Measurements from ENCODE around the gene ZDHHC14. TPM values are rescaled to one million over a fixed set of nuclear protein-coding genes. Genes with fewer than 3 reads are reported as not detected.
"Not testable (repeated sequence)": the region's sequence is repeated elsewhere in the genome, so short reads cannot be mapped to it uniquely, and the experiment has no call there.

ZDHHC14 gene
- total RNA-seq, 1 experiment from 2014 or later: 1.7 TPM

GRCh38 chr6:157587127-157587926 lies 206.3 kb downstream of the ZDHHC14 start:
- Histone ChIP-seq H2BK5ac (ENCODE audit: insufficient read length, low read length) (no peak overlapping the region), H2AFZ (ENCODE audit: low read length) (no peak overlapping the region)
- no peak for DNase-seq

GRCh38 chr6:157590654-157591053 lies 209.7 kb downstream of the ZDHHC14 start:
- H3K4me1 ChIP-seq (ENCODE audit: insufficient read depth, low read length); H3K27me3 Mint-ChIP-seq (ENCODE audit: low read depth); H3K27me3 ChIP-seq (ENCODE audit: insufficient read depth, low read length); H3T11ph ChIP-seq (ENCODE audit: low read length); H3K9ac ChIP-seq (ENCODE audit: extremely low read depth, insufficient read length, low read length); H3K56ac ChIP-seq (ENCODE audit: insufficient read length, low read depth, low read length); H3K18ac ChIP-seq (ENCODE audit: insufficient read length, low read depth, low read length); H2AK5ac ChIP-seq (ENCODE audit: insufficient read length, low read length); H3K27ac ChIP-seq (ENCODE audit: insufficient read length, low read depth, low read length); H2BK120ac ChIP-seq (ENCODE audit: low read depth, low read length, poor library complexity, severe bottlenecking); H3K14ac ChIP-seq (ENCODE audit: insufficient read depth, low read length); H4K5ac ChIP-seq (ENCODE audit: insufficient read length, low read depth, low read length); H3K79me1 ChIP-seq (ENCODE audit: insufficient read depth, low read depth, low read length, poor library complexity, severe bottlenecking); H2AFZ ChIP-seq (ENCODE audit: low read length); H3K4me2 ChIP-seq (ENCODE audit: insufficient read depth, insufficient read length, low read length); H2BK20ac ChIP-seq (ENCODE audit: low read depth, low read length, poor library complexity, severe bottlenecking); DNase-seq; H2BK5ac ChIP-seq (ENCODE audit: insufficient read length, low read length); H3K23ac ChIP-seq (ENCODE audit: insufficient read length, low read depth, low read length); H4K8ac ChIP-seq (replicated peaks; ENCODE audit: insufficient read length, low read depth, low read length); H2BK12ac ChIP-seq (ENCODE audit: insufficient read length, low read depth, low read length); H2BK15ac ChIP-seq (ENCODE audit: low read depth, low read length); H3K79me2 ChIP-seq (ENCODE audit: insufficient read depth, low read length); H3K4me3 Mint-ChIP-seq; H3K27ac Mint-ChIP-seq; H4K20me1 ChIP-seq (ENCODE audit: control insufficient read depth, insufficient read depth, insufficient read length); H3K23me2 ChIP-seq (ENCODE audit: insufficient read length, low read depth, low read length, poor library complexity, severe bottlenecking); H4K91ac ChIP-seq (ENCODE audit: insufficient read length, low read depth, low read length); H3K4ac ChIP-seq (ENCODE audit: low read depth, low read length): not testable (repeated sequence)
- H3K9me3 ChIP-seq (ENCODE audit: control insufficient read depth, low read depth, low read length): peaks cover 14% of the 10 kb centered on the region
- peaks cover 9 to 13% of the 10 kb centered on the region in 2 experiments for H3K4me1 Mint-ChIP-seq
- no CpG with 5 or more reads among the region's 4 CpGs for WGBS (ENCODE audit: extremely low coverage, insufficient read length, low lambda C conversion rate)
- peaks cover 27 to 34% (median 28%) of the 10 kb centered on the region in 3 experiments for H3K36me3 Mint-ChIP-seq (ENCODE audit: insufficient read depth in 1 of 3, low read depth in 3 of 3)
- H3K9me3 Mint-ChIP-seq: peaks cover 30 to 35% of the 10 kb centered on the region in 2 experiments

More at GRCh38 chr6:157587127-157587926, 206.3 kb downstream of the ZDHHC14 start:
- H3K23ac ChIP-seq (ENCODE audit: insufficient read length, low read depth, low read length): no peak overlapping the region
- H3K27ac Mint-ChIP-seq: no peak overlapping the region
- no peaks in the 10 kb centered on the region for H3K4me1 ChIP-seq (ENCODE audit: insufficient read depth, low read length)
- no peak overlapping the region for H3K4me2 ChIP-seq (ENCODE audit: insufficient read depth, insufficient read length, low read length)
- no peak overlapping the region for H2BK120ac ChIP-seq (ENCODE audit: low read depth, low read length, poor library complexity, severe bottlenecking)
- no peak overlapping the region for H4K8ac ChIP-seq (replicated peaks; ENCODE audit: insufficient read length, low read depth, low read length)
- peaks cover 39 to 42% of the 10 kb centered on the region in 2 experiments for H3K9me3 Mint-ChIP-seq
- H3T11ph ChIP-seq (ENCODE audit: low read length): no peak overlapping the region
- H3K4me3 Mint-ChIP-seq: no peak overlapping the region
- H3K27me3 ChIP-seq (ENCODE audit: insufficient read depth, low read length): no peaks in the 10 kb centered on the region
- H3K27me3 Mint-ChIP-seq (ENCODE audit: low read depth): peaks cover 4% of the 10 kb centered on the region
- no peak overlapping the region for H2BK12ac ChIP-seq (ENCODE audit: insufficient read length, low read depth, low read length)
- H3K9me3 ChIP-seq (ENCODE audit: control insufficient read depth, low read depth, low read length): peaks cover 14% of the 10 kb centered on the region
- no peak overlapping the region for H3K14ac ChIP-seq (ENCODE audit: insufficient read depth, low read length)
- no CpG with 5 or more reads among the region's 4 CpGs for WGBS (ENCODE audit: extremely low coverage, insufficient read length, low lambda C conversion rate)
- no peak overlapping the region for H2BK20ac ChIP-seq (ENCODE audit: low read depth, low read length, poor library complexity, severe bottlenecking)
- peaks cover 27 to 37% (median 29%) of the 10 kb centered on the region in 3 experiments for H3K36me3 Mint-ChIP-seq (ENCODE audit: insufficient read depth in 1 of 3, low read depth in 3 of 3)
- no peaks in the 10 kb centered on the region for H3K23me2 ChIP-seq (ENCODE audit: insufficient read length, low read depth, low read length, poor library complexity, severe bottlenecking)
- H3K4me1 Mint-ChIP-seq: peaks cover 9 to 10% of the 10 kb centered on the region in 2 experiments
- H3K9ac ChIP-seq (ENCODE audit: extremely low read depth, insufficient read length, low read length): no peak overlapping the region
- H2AK5ac ChIP-seq (ENCODE audit: insufficient read length, low read length): no peak overlapping the region
- no peak overlapping the region for H4K91ac ChIP-seq (ENCODE audit: insufficient read length, low read depth, low read length)
- H2BK15ac ChIP-seq (ENCODE audit: low read depth, low read length): no peak overlapping the region
- H3K79me1 ChIP-seq (ENCODE audit: insufficient read depth, low read depth, low read length, poor library complexity, severe bottlenecking): no peaks in the 10 kb centered on the region
- H4K20me1 ChIP-seq (ENCODE audit: control insufficient read depth, insufficient read depth, insufficient read length): no peaks in the 10 kb centered on the region
- H3K56ac ChIP-seq (ENCODE audit: insufficient read length, low read depth, low read length): no peak overlapping the region
- no peak overlapping the region for H3K27ac ChIP-seq (ENCODE audit: insufficient read length, low read depth, low read length)
- no peak for TF ChIP-seq CTCF (conservative IDR thresholded peaks at IDR 0.05)
- H3K18ac ChIP-seq (ENCODE audit: insufficient read length, low read depth, low read length): no peak overlapping the region
- H4K5ac ChIP-seq (ENCODE audit: insufficient read length, low read depth, low read length): no peak overlapping the region
- no peak overlapping the region for H3K4ac ChIP-seq (ENCODE audit: low read depth, low read length)
- H3K79me2 ChIP-seq (ENCODE audit: insufficient read depth, low read length): no peaks in the 10 kb centered on the region

All from H9 (cell line).